ENCODE data around the gene PARN. TPM values are rescaled to one million over a fixed set of nuclear protein-coding genes. Genes with fewer than 3 reads are reported as not detected.

The PARN gene
- total and polyA plus RNA-seq, 9 of the 15 experiments (the other 6 are each of a cell fraction or from before 2014, with no cell fraction given), result 9.6 to 51.3 (median 40.4) TPM

GRCh38 chr16:14629919-14630619, at the start of gene PARN (continued):
- TF ChIP-seq THAP12 (CRISPR knock-in tag; IDR thresholded peaks at IDR 0.05) (peak; percentile 73; the same call in 1 of the 2 replicates), ZNF124 (CRISPR knock-in tag; IDR thresholded peaks at IDR 0.05) (no peak), HNRNPLL (IDR thresholded peaks at IDR 0.05; ENCODE audit: low read depth, low read length, poor library complexity, severe bottlenecking) (peak; percentile 99), TEAD1 (CRISPR knock-in tag; IDR thresholded peaks at IDR 0.05) (peak; percentile 81 to 99; a peak in 3 of 4 replicates), PTBP1 (IDR thresholded peaks at IDR 0.05; ENCODE audit: low read depth, low read length) (no peak), NBN (IDR thresholded peaks at IDR 0.05; ENCODE audit: low read depth) (peak; percentile 63; the same call in 1 of the 2 replicates), ELF4 (CRISPR knock-in tag; IDR thresholded peaks at IDR 0.05) (no peak), ZSCAN29 (IDR thresholded peaks at IDR 0.05) (0 out of 2 replicates have a peak, but pooled peaks have one; percentile 45), ZNF592 (IDR thresholded peaks at IDR 0.05) (no peak), HEY1 (CRISPR knock-in tag; IDR thresholded peaks at IDR 0.05; ENCODE audit: borderline replicate concordance) (no peak)
- TF ChIP-seq, protein P1, sequence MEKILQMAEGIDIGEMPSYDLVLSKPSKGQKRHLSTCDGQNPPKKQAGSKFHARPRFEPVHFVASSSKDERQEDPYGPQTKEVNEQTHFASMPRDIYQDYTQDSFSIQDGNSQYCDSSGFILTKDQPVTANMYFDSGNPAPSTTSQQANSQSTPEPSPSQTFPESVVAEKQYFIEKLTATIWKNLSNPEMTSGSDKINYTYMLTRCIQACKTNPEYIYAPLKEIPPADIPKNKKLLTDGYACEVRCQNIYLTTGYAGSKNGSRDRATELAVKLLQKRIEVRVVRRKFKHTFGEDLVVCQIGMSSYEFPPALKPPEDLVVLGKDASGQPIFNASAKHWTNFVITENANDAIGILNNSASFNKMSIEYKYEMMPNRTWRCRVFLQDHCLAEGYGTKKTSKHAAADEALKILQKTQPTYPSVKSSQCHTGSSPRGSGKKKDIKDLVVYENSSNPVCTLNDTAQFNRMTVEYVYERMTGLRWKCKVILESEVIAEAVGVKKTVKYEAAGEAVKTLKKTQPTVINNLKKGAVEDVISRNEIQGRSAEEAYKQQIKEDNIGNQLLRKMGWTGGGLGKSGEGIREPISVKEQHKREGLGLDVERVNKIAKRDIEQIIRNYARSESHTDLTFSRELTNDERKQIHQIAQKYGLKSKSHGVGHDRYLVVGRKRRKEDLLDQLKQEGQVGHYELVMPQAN (IDR thresholded peaks at IDR 0.05; ENCODE audit: borderline replicate concordance), result peak; percentile 61; the same call in 1 of the 2 replicates
- TF ChIP-seq, protein P2, sequence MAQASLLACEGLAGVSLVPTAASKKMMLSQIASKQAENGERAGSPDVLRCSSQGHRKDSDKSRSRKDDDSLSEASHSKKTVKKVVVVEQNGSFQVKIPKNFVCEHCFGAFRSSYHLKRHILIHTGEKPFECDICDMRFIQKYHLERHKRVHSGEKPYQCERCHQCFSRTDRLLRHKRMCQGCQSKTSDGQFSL (CRISPR knock-in tag; IDR thresholded peaks at IDR 0.05), result no peak
- TF ChIP-seq, protein P2 (tag; IDR thresholded peaks at IDR 0.05), result no peak

All from K562 (cell line).